ENCODE results near the gene DLG2. TPM values are rescaled to one million over a fixed set of nuclear protein-coding genes. Genes with fewer than 3 reads are reported as not detected.

Gene DLG2
- polyA plus RNA-seq, 4 donors: 12.8 to 14.2 (median 13.7) TPM

GRCh38 chr11:83689144-83689780 lies 1937.9 kb downstream of the DLG2 start:
- DNase-seq (ENCODE audit: low read depth in 4 of 4, low spot score in 3 of 4): no peak

DNA sequence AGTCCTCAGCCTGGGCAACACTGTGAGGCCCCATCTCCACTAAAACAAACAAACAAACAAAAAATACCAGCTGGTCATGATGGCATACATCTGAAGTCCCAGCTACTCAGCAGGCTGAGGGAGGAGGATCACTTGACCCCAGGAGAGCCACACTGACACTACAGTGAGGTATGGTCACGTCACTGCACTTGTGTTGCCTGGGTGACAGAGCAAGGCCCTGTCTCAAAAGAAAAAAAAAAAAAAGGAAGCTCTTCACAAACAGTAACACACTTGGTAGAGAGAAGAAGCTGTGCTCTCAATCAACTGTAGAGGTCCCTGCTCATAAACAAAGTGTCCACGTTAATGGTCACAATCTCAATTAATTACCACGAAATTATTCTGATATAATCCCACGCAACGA lies 1939.4 kb downstream of the DLG2 start:
- DNase-seq (ENCODE audit: low read depth in 4 of 4, low spot score in 3 of 4): no peak

GRCh38 chr11:83685730-83686129 lies 1941.4 kb downstream of the DLG2 start:
- DNase-seq (ENCODE audit: low read depth in 4 of 4, low spot score in 3 of 4): no peak

GRCh38 chr11:83684071-83684470 lies 1943.1 kb downstream of the DLG2 start:
- DNase-seq (ENCODE audit: low read depth in 4 of 4, low spot score in 3 of 4): no peak

DNA sequence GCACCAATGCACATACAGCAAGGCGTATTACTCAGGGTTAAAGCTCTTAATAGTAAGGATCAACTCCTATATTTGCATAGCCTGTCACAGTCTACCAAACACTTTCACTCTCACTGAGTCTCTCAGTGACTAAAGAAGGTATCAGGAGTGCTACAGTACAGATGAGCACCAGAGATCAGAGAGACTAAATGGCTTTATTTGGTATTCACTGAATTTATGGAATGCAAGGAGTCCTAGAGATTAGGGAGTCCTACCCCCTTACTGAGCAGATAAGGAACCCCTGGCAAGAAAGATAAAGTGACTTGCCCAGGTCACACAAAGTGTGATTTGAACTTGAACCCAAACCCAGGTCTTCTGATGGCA lies 1944.6 kb downstream of the DLG2 start:
- DNase-seq (ENCODE audit: low read depth in 4 of 4, low spot score in 3 of 4): no peak

DNA sequence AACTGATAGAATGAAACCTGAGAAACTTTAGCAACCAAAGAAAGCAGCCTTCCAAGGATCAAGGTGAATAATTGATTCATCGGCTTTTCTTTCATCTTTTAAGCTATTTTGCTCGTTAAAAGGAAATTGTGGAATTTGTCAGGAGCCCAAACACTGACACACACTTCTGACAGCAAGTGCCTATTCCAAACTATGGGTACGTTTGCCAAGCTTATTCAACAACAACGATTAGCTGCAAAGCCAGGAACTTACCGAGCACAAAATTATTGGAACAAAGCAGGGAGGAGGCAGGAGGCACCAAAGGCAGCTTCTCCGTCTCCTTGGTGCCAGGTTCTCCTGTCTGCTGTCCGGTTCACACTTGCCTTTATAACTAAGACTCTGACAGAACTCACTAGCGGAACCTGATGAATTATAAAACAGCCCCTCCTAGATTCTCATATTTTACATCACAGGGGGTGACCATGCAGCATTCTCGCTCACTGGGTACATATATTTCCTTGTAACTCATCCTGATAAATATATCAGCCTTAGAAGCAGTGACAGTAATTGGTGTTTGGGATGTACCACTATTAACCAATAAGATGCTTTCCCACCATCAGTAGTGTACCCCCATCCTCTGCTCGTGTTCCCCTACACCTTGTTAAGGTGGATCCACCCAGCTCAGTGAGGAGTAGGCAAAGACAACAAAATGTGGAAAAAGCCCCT lies 1945.1 kb downstream of the DLG2 start:
- no peak for DNase-seq (ENCODE audit: low read depth in 4 of 4, low spot score in 3 of 4)

- no peak for DNase-seq (ENCODE audit: low read depth in 4 of 4, low spot score in 3 of 4)
Measured at GRCh38 chr11:83681031-83681781, 1945.9 kb downstream of the DLG2 start.

GRCh38 chr11:83680321-83680720 lies 1946.8 kb downstream of the DLG2 start:
- no peak for DNase-seq (ENCODE audit: low read depth in 4 of 4, low spot score in 3 of 4)

DNA sequence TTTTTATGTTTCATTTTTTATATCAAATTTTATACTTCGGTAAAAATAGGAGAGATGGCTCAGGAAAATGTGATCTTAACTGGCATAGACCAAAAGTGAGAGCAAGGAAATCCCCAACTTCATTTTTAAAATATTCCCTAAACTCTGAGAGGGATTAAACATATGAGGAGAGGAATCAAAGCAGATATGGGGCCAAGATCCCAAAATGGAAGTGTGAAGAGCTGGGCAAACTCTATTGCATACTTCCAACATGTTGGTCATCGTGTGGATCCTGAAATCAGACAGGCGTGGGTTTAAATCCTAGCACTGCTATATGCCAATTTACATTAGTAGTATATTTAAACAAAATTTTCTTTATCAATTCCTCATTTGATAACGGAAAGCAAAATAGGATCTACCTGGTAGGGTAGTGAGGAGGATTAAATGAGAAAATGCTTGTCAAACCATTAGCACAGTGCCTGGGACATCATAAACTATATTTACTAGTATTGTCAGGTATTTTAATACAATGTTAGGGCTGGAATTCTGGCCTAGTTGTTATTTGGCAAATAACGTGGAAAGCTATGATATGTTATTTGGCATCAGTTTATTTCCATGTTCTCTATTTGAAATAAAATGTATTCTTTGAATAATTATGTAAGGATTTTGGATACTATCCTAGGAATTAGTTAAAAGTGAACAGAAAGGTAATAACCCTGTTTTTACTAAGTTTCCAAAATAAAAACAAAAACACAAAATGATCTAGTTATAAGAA lies 1948.1 kb downstream of the DLG2 start:
- no peak for DNase-seq (ENCODE audit: low read depth in 4 of 4, low spot score in 3 of 4)

DNA sequence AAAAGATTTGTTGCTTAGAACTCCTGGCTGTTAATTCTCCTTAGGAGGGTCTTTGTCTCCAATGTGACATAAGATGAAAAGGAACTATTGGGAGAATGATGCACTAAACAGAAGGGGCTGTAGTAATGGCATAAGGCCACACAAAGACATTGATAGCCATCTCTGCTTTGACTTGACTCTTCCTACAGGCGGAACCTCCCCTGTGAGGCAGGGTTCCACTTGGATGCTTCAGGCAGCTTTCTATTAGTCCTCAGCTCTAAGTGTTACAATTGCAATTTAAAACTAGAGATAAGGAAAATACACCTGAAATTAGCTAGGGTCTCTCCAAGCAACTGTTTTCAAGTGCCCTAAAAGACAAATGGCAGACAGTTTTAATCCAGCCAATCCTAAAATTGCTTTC lies 1949.4 kb downstream of the DLG2 start:
- DNase-seq (ENCODE audit: low read depth in 4 of 4, low spot score in 3 of 4): no peak

GRCh38 chr11:83676056-83676601 lies 1951.0 kb downstream of the DLG2 start:
- no peak for DNase-seq (ENCODE audit: low read depth in 4 of 4, low spot score in 3 of 4)

- no peak for DNase-seq (ENCODE audit: low read depth in 4 of 4, low spot score in 3 of 4)
Measured at GRCh38 chr11:83674102-83674896, 1952.8 kb downstream of the DLG2 start.

GRCh38 chr11:83671289-83671688 lies 1955.9 kb downstream of the DLG2 start:
- DNase-seq (ENCODE audit: low read depth in 4 of 4, low spot score in 3 of 4): no peak

DNA sequence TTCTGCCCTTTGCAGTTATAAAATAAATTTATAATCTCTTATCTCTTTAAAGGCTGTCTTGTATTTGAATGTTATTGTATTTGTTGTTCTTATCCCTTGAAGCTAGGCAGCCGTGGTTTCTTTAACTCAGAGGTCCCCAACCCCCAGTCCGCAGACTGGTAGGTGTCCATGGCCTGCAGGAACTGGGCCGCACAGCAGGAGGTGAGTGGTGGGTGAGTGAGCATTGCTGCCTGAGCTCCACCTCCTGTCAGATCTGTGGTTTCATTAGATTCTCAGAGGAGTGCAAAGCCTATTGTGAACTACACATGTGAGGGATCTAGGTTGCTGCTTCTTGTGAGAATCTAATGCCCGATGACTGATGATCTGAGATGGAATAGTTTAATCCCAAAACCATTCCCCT lies 1961.0 kb downstream of the DLG2 start:
- DNase-seq (ENCODE audit: low read depth in 4 of 4, low spot score in 3 of 4): no peak

DNA sequence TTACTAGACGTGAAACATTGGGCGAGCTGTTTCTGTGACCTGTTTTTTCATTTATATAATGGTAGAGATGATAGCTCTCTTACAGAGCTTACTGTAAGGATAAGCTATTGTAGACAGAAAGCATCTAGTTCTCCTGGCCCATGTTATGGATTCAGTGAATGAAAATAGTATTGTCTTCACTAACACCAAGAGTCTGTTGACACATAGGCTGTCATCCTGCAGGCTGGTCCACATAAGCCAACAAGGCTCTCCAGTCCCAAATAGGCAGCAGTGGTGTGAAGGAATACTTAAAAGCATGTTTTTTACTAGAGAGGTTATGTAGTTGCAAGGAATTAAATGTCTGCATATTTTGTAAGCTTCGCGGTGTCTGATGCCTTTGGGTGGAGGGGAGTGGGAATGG lies 1963.2 kb downstream of the DLG2 start:
- no peak for DNase-seq (ENCODE audit: low read depth in 4 of 4, low spot score in 3 of 4)

GRCh38 chr11:83663446-83663845 lies 1963.7 kb downstream of the DLG2 start:
- DNase-seq (ENCODE audit: low read depth in 4 of 4, low spot score in 3 of 4): no peak

DNA sequence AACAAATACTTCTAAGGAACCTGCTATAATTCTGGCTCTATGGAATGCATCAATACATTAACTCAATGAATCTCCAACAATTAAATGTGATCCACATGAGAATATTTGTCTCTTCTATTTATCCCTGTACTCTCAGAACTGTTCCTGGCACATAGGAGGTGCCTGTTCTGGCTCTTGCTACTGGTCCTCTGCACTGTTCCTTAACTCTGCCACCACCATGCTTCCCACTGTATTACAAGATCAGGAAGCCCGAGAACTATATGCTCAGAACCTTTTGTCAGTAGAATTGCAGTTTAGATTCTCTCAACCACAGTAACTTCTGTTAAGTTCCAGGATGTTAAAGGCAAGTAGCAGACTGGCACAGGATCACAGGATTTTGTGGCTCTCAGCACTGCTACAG lies 1964.7 kb downstream of the DLG2 start:
- DNase-seq (ENCODE audit: low read depth in 4 of 4, low spot score in 3 of 4): no peak

DNA sequence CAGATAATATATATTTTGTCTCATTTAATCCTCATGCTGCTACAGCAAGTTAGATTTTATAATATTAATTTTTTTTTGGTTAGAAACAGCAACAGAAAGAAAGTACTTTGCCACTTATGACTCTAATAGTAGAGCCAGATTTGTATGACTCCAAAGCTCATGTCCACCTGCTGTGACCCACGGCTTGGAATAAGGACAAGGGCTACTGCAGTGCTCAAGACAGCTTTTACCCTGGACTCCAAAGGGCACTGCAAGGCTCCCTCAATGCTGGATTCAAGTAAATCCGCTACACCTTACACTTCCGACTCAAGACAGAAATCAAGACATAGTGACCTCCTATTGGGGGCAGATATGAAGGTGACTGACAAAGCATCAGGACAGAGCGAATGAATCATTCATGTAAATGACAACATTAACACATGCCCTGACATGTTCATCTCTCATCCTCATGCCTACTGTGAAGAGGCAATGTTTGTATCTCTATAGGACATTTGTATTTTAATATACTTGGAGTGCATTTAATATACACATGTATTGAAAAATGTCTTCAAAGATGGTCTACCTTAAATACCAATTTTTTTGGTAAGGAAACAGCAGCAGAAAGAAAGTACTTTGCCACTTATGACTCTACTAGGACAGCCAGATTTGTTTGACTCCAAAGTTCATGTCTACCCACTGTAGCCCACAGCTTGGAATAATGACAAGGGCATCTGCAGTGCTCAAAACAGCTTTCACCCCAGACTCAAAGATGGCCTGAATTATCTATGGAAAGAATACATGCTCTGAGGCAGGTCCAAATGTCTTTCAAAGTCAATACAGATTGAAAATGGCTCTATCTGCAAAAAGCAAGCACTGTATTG lies 1965.4 kb downstream of the DLG2 start:
- DNase-seq (ENCODE audit: low read depth in 4 of 4, low spot score in 3 of 4): no peak

DNA sequence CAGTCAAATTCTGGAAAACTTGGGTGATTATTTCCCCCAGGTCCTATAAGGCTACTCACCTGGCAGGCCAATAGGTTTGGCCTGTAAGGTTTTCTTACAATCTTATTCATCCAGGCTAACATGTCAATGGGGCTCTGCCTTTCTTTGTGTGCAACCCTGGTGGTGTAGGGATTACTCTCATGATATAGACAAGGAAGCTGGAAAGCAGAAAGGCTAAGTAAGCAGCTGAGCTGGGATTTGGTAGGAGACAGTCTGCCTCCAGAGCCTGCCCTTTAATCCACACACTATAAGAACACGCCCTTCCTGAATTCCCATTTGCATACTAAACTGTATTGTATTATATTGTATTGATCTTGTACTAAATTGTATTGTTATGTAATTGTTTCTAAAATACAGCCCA lies 1967.7 kb downstream of the DLG2 start:
- DNase-seq (ENCODE audit: low read depth in 4 of 4, low spot score in 3 of 4): no peak

Measured in right renal pelvis (tissue), 4 donors.